Umbilical cord (tissue), 2 donors: ENCODE results near the gene CTIF. TPM values are rescaled to one million over a fixed set of nuclear protein-coding genes. Genes with fewer than 3 reads are reported as not detected.

Experiments used
- DNase-seq: peaks from one replicate; pipeline ENCODE4 v3.0.0-alpha.2; 2015; ENCODE audit warnings: low spot score
- total RNA-seq: library from RNA; depleted of rRNA; stranded (reverse); fragments of >200 nt; gene quantifications from one replicate; pipeline ENCODE4 v1.2.3, GENCODE V29; 2014; ENCODE audit warnings: low replicate concordance; ENCODE audit not compliant: insufficient read depth

The CTIF gene
- total RNA-seq, 1 donor from 2014 or later: 39.7 TPM

- DNase-seq: peak; percentile 80
These were observed 248.6 kb downstream of the CTIF start for GRCh38 chr18:48787203-48788151.

- DNase-seq: no peak
These were observed 249.5 kb downstream of the CTIF start for GRCh38 chr18:48788373-48788772.

DNA sequence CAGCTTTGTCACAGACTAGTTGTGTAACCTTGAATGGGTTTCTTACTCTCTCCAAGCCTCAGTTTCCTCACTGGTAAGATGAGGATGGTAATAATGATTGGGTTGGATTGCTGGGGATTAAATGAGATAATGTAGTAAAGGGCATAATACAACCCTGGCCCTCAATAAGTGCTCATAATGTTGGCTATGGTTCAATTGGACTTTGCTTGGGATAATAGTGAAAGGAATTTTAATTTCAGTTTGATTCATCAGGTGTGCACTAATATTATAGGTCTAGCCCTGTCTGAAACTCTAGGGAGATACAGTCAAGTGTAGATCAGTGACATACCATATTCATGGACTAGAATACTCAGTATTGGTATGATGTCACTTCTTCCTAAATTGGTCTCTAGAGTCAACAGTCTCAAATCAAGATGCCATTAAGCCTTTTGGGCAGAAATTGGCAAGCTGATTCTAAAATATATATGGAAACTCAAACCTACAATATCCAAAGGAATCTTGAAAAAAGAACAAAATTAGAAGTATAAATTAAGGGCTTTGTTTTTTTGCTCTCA lies 250.5 kb downstream of the CTIF start:
- DNase-seq: no peak

DNA sequence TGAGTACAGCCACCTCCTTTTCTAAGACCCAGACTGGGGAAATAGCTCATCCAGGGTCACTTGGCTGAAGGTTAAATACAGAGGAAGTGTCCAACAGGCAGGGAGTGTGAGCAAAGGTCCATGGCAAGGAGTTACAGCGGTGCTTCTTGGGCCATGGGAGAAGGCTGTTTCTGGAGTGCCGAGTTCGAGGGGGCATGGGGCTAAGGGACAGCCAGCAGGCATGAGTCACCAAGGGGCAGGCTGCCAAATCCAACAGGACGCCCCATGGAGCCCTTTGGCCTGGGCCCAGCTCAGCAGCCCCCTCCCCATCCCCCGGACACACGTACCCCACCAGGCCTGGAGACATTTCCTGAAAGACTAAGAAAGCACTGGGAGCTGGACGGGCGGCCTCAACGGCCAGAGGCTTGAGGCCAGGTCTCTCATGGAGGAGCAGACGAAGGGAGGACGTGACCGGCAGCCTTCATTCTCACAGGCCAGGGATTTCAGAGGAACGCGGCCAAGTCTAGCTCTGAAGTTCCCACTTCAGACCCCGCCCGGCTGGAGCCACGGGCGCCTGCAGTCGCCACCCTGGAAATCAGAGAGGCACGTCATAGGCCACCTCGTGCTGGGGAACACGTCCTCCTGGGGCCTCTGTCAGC lies 251.5 kb downstream of the CTIF start:
- peak; percentile 76 for DNase-seq

GRCh38 chr18:48790869-48791635 lies 252.2 kb downstream of the CTIF start:
- DNase-seq: no peak

GRCh38 chr18:48791636-48792105 lies 252.8 kb downstream of the CTIF start:
- no peak for DNase-seq

DNA sequence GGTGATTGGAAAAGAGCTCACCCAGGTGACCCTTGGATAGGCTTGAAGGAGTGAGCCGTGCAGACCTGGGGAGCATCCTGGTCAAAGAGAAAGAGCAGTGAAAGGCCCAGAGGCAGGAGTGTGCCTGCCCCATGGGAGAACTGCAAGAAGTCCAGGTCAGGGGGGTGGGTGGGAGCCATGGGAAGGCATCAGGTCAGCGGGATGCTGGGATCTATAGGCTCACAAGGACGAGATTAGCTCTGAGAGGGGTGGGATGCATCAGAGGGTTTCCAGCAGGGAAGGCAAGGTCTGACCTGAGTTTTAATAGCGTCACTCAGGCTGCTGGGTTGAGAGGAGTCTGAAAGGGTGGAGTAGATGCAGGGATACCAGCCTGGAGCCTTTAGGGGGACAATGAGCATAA lies 253.3 kb downstream of the CTIF start:
- no peak for DNase-seq

DNA sequence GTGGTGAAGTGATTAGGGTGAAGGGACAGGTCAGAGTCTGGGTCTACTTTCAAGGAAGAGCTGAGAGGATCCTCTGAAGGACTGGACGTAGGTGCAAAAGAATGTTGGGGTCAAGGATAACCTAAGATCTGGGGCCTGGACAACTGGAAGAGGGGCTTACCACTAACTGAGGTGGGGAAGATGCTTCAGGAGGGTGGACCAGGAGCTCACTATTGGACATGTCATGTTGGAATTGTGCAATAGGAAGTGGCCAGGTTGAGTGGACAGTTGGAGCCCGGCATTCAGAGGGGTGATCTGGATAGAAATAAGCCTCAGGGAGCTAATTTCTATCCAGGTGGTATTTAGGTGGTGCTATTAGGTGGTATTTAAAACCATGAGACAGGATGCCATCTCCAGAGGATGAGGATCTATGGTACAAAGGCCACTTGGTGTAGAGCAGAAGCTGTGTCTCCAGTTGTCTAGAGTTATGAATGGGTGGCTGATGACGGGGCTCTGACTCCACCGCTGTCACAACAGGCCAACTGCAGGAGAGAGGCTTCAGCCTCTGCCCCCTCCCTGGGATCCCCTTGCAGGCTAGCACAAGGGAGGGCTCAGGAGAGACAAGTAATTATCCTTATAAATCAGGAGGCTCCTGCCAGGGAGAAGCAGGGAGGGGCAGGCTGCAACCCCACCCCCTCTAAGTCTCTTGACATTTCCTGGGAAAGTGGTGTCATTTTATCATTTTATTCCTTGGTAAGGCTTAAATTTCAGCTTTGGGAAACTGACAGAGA lies 254.0 kb downstream of the CTIF start:
- no peak for DNase-seq

- no peak for DNase-seq
These were observed 255.6 kb downstream of the CTIF start for GRCh38 chr18:48794251-48794970.

- no peak for DNase-seq
These were observed 256.9 kb downstream of the CTIF start for GRCh38 chr18:48795696-48796095.

- no peak for DNase-seq
These were observed 257.8 kb downstream of the CTIF start for GRCh38 chr18:48796491-48797205.

DNA sequence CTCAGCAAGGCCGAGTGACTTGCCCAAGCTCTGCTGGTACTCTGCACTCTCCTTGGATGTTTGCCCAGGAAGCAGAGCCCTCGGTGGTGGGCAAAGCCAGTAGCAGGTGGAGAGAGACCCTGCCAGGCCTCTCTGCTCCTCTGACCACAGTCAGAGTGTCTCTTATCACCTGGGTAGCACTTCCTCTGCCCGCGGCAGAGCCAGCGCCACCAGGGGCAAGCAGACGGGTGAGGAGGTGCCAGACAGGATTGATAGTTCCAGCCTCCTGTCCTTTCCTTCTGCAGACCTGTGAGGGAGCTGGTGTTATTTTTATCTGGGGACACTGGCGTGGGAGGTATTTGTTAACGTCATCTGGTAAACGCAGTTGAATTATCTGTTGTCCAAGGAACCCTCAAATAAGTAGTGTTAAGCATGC lies 259.0 kb downstream of the CTIF start:
- no peak for DNase-seq

- peak; percentile 43 for DNase-seq
These were observed 259.8 kb downstream of the CTIF start for GRCh38 chr18:48798334-48799245.

DNA sequence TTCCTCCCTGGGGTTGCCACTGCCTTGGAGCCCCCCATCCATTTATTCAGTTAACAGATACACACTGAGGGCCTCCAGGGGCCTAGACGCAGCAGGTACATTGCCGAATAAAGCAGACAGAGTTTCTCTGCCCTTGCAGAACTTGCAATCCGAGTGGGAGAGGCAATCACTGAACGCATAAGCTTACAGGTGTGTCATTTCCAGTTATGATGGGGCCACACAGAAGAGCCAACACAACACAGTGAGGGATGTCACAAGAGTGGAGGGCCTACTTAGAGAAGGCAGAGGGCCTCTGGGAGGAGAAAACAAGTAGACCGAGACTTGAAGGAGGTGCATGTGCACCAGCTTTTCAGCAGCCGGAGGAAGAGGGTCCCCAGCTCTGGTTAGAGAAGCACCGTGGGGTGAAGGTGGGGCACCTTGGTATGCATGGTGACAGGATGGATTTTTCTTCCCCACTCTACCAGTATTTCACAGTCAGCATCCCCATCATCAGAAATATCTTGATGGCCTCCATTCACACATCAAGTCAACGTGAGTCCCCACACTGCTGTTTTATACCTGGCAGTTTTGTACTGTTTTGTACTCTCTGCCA lies 261.0 kb downstream of the CTIF start:
- no peak for DNase-seq

- DNase-seq: no peak
These were observed 261.6 kb downstream of the CTIF start for GRCh38 chr18:48800466-48800865.

DNA sequence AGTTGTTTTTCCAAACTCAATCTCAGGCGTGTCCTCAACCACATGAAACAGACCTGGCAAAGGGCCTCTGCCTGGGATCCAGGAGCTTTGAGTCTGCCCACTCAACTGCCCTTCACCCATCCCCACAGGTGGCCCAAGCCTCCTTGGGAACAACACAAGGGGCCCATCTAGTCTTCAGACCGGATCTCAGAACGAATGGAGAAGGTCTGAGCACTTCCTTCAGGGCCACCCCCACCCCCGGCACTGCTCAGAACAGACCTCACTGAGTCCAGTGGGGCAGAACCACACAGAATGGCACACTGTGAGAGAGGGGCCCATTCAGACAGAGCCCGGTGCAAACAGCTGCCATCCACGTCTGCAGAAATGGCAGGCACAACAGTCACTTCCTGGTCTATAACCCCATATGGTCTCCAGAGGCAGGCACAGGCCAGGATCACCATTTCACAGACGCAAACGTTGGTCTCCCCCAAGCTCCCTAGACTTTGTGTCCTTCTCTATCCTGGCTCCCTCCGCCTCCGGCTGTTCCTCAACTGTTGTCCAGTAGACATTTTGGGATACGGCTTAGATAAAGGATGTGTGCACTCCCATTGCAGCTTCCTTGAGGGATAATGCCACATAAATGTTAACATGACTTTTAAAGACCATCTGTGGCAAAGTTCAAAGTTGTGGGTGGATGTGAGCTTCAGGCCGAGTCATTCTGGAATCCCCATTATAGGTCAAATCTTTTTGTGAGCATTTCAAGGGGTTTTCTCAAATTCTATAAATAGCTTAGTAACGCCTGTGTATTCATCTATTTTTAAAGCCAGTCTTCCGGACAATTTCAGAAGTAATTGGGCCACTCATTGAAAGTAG lies 262.3 kb downstream of the CTIF start:
- DNase-seq: no peak
